MV-4-11 (cell line): ENCODE measurements around the gene RELB.

ENCODE experiments used
- DNase-seq: peaks from one replicate; lab custom pipeline; 2025; lab: John Stamatoyannopoulos, UW

Gene RELB

GRCh38 chr19:45079911-45080370 is 78.7 kb downstream of the RELB start:
- DNase-seq, result no peak

GRCh38 chr19:45082170-45082569 is 80.9 kb downstream of the RELB start:
- no peak for DNase-seq

GRCh38 chr19:45086480-45086879 is 85.2 kb downstream of the RELB start:
- no peak for DNase-seq

GRCh38 chr19:45087531-45087930 is 86.3 kb downstream of the RELB start:
- DNase-seq, result peak; percentile 95
